ENCODE data around the gene FABP3. TPM values are rescaled to one million over a fixed set of nuclear protein-coding genes. Genes with fewer than 3 reads are reported as not detected.

The FABP3 gene
- total and polyA plus RNA-seq, 10 of the 15 experiments (the other 5 are each of a cell fraction or from before 2014, with no cell fraction given), result 0.36 to 1.2 (median 0.67) TPM; not detected in 2

GRCh38 chr1:31378001-31378400 is 5.1 kb upstream of the FABP3 start:
- ATAC-seq, result no peak
- ChIA-PET POLR2A (no interaction called here), CTCF (interaction anchor here (2.7 kb wide), 1 partner anchor 16 kb away, joined by 10 read pairs; no protein-coding TSS in a partner anchor), RAD21 (ENCODE audit: unreplicated experiment) (no interaction called here), SMC1A (ENCODE audit: uncharacterized antibody, unreplicated experiment) (interaction anchor here (1.9 kb wide), 1 partner anchor 16 kb away, joined by 6 read pairs; no protein-coding TSS in a partner anchor)
- no peak for DNase-seq (ENCODE audit: low read depth, low spot score)
- no peak overlapping the region for H3K4me2 ChIP-seq (ENCODE audit: control insufficient read depth, insufficient read depth)
- no peak overlapping the region for H3K4me3 ChIP-seq
- H2AFZ ChIP-seq (ENCODE audit: control insufficient read depth, low read depth, low read length), result no peak overlapping the region
- intact Hi-C loops (cut with micrococcal nuclease; ENCODE audit: unreplicated experiment), result no loop called here
- TF ChIP-seq BMI1 (IDR thresholded peaks at IDR 0.05; ENCODE audit: borderline replicate concordance) (no peak), CREB1 (IDR thresholded peaks at IDR 0.05; ENCODE audit: low read depth) (no peak), ZNF592 (IDR thresholded peaks at IDR 0.05) (no peak), BRCA1 (IDR thresholded peaks at IDR 0.05; ENCODE audit: low read depth, low read length) (no peak), ATF3 (IDR thresholded peaks at IDR 0.05; ENCODE audit: borderline replicate concordance, extremely low read depth, low read depth, low read length) (no peak), ATF2 (IDR thresholded peaks at IDR 0.05; ENCODE audit: low read length) (no peak), MTA3 (IDR thresholded peaks at IDR 0.05; ENCODE audit: borderline replicate concordance, low read length) (no peak), PKNOX1 (IDR thresholded peaks at IDR 0.05) (no peak), USF1 (IDR thresholded peaks at IDR 0.05; ENCODE audit: borderline replicate concordance, extremely low read length, insufficient read depth, low read depth, low read length) (no peak), CBX5 (IDR thresholded peaks at IDR 0.05; ENCODE audit: low read depth) (no peak), IKZF2 (IDR thresholded peaks at IDR 0.05) (no peak), RCOR1 (conservative IDR thresholded peaks at IDR 0.05; ENCODE audit: low read depth, low read length) (no peak)
- in situ Hi-C loops (cut with MboI), result no loop called here
- no peaks in the 10 kb centered on the region for H3K36me3 ChIP-seq (ENCODE audit: control insufficient read depth in 2 of 2, insufficient read depth in 2 of 2, low read length in 1 of 2)
- no peaks in the 10 kb centered on the region for H3K4me1 ChIP-seq (ENCODE audit: control insufficient read depth, insufficient read depth, low read length)
- no peaks in the 10 kb centered on the region for H3K9me3 ChIP-seq (replicated peaks; ENCODE audit: control insufficient read depth, insufficient read depth, low read length)
- no peak overlapping the region for H3K9ac ChIP-seq (ENCODE audit: control insufficient read depth, insufficient read depth, low read length)
- no peaks in the 10 kb centered on the region for H4K20me1 ChIP-seq (ENCODE audit: control insufficient read depth, insufficient read depth)
- no TSS peak for BruUV-seq (replicated peaks)
- no peak overlapping the region for H3K27ac ChIP-seq (ENCODE audit: control insufficient read depth, insufficient read depth)
- no peak for FAIRE-seq
- no peaks in the 10 kb centered on the region for H3K79me2 ChIP-seq (ENCODE audit: control insufficient read depth, insufficient read depth, low read length)
- no peaks in the 10 kb centered on the region for H3K27me3 ChIP-seq (replicated peaks in 1 of 2; ENCODE audit: control insufficient read depth in 2 of 2, insufficient read depth in 2 of 2, low read length in 1 of 2)

Data from GM12878 (cell line).